Gastroesophageal sphincter (tissue), 4 donors: Measurements from ENCODE around the gene EEF1E1. TPM values are rescaled to one million over a fixed set of nuclear protein-coding genes. Genes with fewer than 3 reads are reported as not detected.

Experiments
- ATAC-seq: fragments of 150-250 bp; one replicate; pipeline ENCODE4 v1.9.1; 2016; ENCODE audit warnings: mild to moderate bottlenecking, moderate library complexity
- H3K27ac ChIP-seq, 4 donors: fragments of 200-600 bp; sonication (generic) in 3 of 4; 1 replicate in 3 of 4; 2 replicates in 1 of 4; pipeline ENCODE4 v1.5.1; 2016 to 2019
- H3K27me3 ChIP-seq: fragments of 200-600 bp; sonication (generic); one replicate; pipeline ENCODE4 v1.5.1; 2019
- H3K36me3 ChIP-seq, 2 donors: fragments of 200-600 bp; sonication (generic); one replicate each; pipeline ENCODE4 v1.5.1; 2019; ENCODE audit warnings: control low read depth in 1 of 2
- H3K4me1 ChIP-seq, 3 donors: fragments of 200-600 bp; sonication (generic); 1 replicate in 2 of 3; 2 replicates in 1 of 3; pipeline ENCODE4 v1.5.1; 2016 to 2019; ENCODE audit warnings: control low read depth in 2 of 3
- H3K4me3 ChIP-seq, 2 donors: fragments of 200-600 bp; sonication (generic); one replicate each; pipeline ENCODE4 v1.5.1; 2019; ENCODE audit warnings: mild to moderate bottlenecking in 1 of 2, moderate library complexity in 1 of 2
- H3K9me3 ChIP-seq, 3 donors: fragments of 200-600 bp; sonication (generic); one replicate each; pipeline ENCODE4 v1.5.1; 2017 to 2019; ENCODE audit warnings: control low read depth in 2 of 3
- EP300 ChIP-seq: sonication (generic); formaldehyde crosslinking; IDR thresholded peaks from one replicate; pipeline ENCODE4 v1.6.1; 2017; ENCODE audit warnings: antibody characterized with exemption, mild to moderate bottlenecking
- POLR2A ChIP-seq, 2 donors: fragments of 450-650 bp; IDR thresholded peaks; one replicate each; pipeline ENCODE4 v1.6.1; 2017; ENCODE audit warnings: antibody characterized with exemption in 2 of 2, mild to moderate bottlenecking in 2 of 2, moderate library complexity in 1 of 2
- POLR2AphosphoS5 ChIP-seq: sonication (generic); formaldehyde crosslinking; IDR thresholded peaks from one replicate; pipeline ENCODE4 v1.6.1; 2017; ENCODE audit warnings: antibody characterized with exemption
- WGBS, 2 donors: methylation state at CpG; one replicate each; pipeline ENCODE4 v1.1.5; 2018; ENCODE audit warnings: low coverage in 1 of 2; 5-methylcytosine and 5-hydroxymethylcytosine counted together
- total RNA-seq, 4 donors: library from RNA; depleted of rRNA; stranded (reverse); fragments of >200 nt; gene quantifications; one replicate each; pipeline ENCODE4 v1.1.0, GENCODE V29; 2016
- TF ChIP-seq, protein P1 (sequence below), 4 experiments: fragments of 200-600 bp in 2 of 4; fragments of 450-650 bp in 2 of 4; sonication (generic) in 1 of 4; IDR thresholded peaks; one replicate each; pipeline ENCODE4 v1.5.1; 2017 to 2019; ENCODE audit warnings: antibody characterized with exemption in 4 of 4, mild to moderate bottlenecking in 2 of 4, moderate library complexity in 2 of 4

Gene EEF1E1
- total RNA-seq, 4 donors from 2014 or later: 20.5 to 47.9 (median 37.9) TPM

DNA sequence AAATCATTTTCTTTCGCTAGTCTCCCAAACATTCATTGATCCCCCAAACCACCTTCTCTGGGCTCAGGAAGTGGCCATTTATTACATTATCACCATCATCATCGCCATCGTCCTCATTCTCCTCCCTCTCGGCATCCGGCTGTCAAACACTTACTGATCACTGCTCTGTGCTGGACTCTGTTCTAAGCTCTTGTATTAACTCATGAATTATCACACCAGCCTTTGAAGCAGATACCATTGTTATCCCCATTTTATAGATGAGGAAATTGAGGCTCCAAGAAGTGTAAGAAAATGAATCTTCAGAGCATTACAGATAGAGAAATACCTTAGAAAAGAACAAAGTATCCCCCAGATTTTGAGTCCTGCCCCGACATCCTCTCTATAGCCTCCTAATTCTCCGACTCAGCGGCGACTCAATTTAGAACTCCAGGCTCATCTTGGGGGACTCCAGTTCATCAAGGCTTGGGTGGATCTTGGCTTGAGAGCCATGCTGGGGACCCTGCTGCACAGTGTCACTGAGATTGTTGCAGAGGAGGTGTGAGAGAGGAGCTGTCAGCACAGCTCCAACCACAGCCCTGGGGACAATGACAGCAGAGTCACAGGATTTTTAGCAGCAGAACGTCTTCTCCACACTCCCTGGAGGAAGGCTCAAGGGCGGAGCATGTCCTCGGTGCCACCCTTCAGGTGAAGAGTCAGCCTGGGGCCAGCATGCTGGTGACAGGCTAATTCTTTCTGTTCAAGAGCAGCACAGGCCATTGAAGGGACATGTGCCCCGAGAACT lies 6.6 kb upstream of the EEF1E1 start:
- peaks cover 25% of the 10 kb centered on the region for H3K27me3 ChIP-seq
- no peaks in the 10 kb centered on the region for H3K9me3 ChIP-seq
- no peaks in the 10 kb centered on the region for H3K4me1 ChIP-seq
- H3K27ac ChIP-seq: no peak overlapping the region
- H3K4me3 ChIP-seq: no peak overlapping the region
- 60 to 81% methylated on average over 8 to 10 of the region's 13 CpGs for WGBS, 2 donors
- no peak for ATAC-seq
- H3K36me3 ChIP-seq: no peaks in the 10 kb centered on the region
- TF ChIP-seq POLR2A (IDR thresholded peaks at IDR 0.05) (no peak), EP300 (no peak), POLR2AphosphoS5 (no peak)
- TF ChIP-seq, protein P1, sequence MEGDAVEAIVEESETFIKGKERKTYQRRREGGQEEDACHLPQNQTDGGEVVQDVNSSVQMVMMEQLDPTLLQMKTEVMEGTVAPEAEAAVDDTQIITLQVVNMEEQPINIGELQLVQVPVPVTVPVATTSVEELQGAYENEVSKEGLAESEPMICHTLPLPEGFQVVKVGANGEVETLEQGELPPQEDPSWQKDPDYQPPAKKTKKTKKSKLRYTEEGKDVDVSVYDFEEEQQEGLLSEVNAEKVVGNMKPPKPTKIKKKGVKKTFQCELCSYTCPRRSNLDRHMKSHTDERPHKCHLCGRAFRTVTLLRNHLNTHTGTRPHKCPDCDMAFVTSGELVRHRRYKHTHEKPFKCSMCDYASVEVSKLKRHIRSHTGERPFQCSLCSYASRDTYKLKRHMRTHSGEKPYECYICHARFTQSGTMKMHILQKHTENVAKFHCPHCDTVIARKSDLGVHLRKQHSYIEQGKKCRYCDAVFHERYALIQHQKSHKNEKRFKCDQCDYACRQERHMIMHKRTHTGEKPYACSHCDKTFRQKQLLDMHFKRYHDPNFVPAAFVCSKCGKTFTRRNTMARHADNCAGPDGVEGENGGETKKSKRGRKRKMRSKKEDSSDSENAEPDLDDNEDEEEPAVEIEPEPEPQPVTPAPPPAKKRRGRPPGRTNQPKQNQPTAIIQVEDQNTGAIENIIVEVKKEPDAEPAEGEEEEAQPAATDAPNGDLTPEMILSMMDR (IDR thresholded peaks at IDR 0.05): no peak

DNA sequence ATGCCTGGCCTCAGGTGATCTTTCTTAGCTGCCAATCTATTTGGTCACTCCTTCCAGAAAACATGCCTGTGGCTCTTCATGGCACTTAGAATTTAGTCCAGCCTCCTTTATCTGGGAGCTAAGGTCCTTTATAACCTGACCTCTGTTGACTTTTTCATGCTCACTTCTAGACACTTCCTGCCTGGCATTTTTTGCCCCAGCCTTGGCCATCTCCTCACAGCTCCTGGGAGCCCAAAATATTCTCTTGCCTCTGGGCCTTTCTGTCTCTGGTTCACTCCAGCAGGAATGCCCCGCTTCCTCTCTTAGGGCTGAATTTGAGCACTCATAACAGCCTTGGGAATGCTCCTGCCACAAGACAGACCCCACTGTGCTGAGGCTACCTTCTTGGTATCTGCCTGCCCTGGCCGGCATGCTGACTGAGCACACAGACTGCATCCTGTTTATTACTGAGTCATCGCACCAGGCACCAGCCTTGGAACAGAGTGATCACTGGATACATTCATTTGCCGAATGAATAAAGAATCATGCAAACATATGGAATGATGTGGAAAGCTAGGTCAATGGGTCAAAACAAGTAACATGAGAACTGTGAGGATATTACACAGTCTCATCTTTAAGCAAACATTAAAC lies 5.8 kb upstream of the EEF1E1 start:
- H3K27me3 ChIP-seq: peaks cover 25% of the 10 kb centered on the region
- no peaks in the 10 kb centered on the region for H3K4me1 ChIP-seq
- no peaks in the 10 kb centered on the region for H3K36me3 ChIP-seq
- WGBS, 2 donors: 67 to 76% methylated on average over 1 to 2 of the region's 4 CpGs
- H3K9me3 ChIP-seq: no peaks in the 10 kb centered on the region
- H3K27ac ChIP-seq: no peak overlapping the region
- no peak for TF ChIP-seq EP300
- H3K4me3 ChIP-seq: no peak overlapping the region
- ATAC-seq: no peak

DNA sequence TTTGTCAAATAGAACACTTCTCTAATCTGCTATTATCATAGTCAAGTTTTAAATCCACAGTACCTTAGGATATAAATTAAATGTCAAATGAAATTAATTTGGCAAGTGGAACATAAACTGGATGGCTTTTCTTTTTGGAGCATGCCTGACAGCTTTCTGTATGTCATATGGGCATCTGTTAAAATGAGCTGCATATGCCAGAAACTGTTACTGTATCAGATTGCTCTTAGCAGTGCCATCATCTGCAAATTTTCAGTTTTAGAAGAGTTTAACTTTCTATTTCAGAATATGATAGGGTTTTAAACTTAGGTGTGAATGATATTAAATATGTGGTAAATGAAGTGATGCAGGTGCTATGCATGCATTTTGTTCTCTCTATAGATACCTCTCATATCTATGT lies 3.4 kb upstream of the EEF1E1 start:
- no peak overlapping the region for H3K4me3 ChIP-seq
- no peak for TF ChIP-seq POLR2A (IDR thresholded peaks at IDR 0.05)
- H3K27me3 ChIP-seq: peaks cover 23% of the 10 kb centered on the region
- peaks cover 3 to 17% (median 4%) of the 10 kb centered on the region in 3 donors for H3K4me1 ChIP-seq
- H3K27ac ChIP-seq: no peak overlapping the region
- H3K9me3 ChIP-seq: no peaks in the 10 kb centered on the region
- no peaks in the 10 kb centered on the region for H3K36me3 ChIP-seq
- ATAC-seq: no peak

DNA sequence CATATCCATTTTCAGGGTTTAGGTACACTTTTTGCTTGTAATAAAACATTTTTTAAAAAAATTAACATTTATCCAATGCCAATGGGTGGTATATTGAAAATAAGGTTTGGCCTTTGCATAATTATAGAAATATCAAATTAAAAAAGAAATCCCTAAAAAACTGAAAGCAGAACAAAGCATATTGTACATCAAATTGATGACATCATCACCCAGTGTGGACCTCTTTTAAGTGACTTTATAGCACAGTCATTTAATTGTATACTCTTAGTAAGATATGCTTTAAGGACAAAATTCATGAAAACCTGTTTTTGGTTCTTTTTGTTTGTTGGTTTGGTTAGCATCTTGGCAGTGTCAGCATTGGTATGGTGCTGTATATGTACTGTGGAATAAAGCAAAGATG lies 1.4 kb upstream of the EEF1E1 start:
- ATAC-seq: no peak
- Histone ChIP-seq H3K9me3 (no peaks in the 10 kb centered on the region), H3K4me3 (no peak overlapping the region), H3K27ac (no peak overlapping the region), H3K36me3 (no peaks in the 10 kb centered on the region), H3K27me3 (peaks cover 21% of the 10 kb centered on the region), H3K4me1 (peaks cover 3 to 22% (median 4%) of the 10 kb centered on the region in 3 donors)
- TF ChIP-seq POLR2A (IDR thresholded peaks at IDR 0.05): no peak
- TF ChIP-seq EP300: no peak
- TF ChIP-seq, protein P1 (IDR thresholded peaks at IDR 0.05): no peak
- TF ChIP-seq POLR2AphosphoS5: no peak

DNA sequence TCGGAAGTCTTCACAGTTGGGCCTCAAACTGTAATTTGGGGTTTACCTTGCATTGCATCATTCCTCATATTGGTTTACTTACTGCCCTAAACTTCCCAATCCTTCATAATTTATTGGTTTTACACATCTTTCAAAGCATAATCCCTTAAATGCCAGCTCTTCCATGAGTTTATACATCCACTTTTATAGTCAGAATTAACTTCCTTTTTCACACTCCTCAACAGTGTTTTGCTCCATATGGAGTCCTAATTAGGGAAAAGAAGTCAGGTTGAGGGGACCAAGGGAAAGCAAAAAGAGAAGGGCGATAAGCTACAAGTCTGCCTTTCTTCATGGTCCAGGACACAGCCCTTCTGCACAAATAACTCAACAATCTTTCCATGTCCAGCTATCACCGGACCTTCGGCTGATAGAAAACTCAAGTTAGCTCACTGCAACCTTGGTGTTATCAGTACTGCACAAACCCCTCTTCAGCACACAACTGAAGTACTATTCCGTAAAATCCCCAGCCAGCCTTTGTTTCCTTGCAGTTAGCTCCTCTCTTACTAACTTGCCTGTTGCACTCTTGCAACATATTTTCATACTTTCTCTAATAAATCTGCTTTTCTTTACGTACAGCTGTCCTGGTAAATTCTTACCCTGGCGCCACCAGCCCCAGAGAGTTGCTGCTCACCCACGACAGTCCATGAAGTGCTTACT lies 2.0 kb downstream of the EEF1E1 start:
- no peak for ATAC-seq
- Histone ChIP-seq H3K4me3 (no peak overlapping the region), H3K9me3 (no peaks in the 10 kb centered on the region), H3K36me3 (peaks cover 0 to 20% of the 10 kb centered on the region in 2 donors), H3K27ac (no peak overlapping the region), H3K27me3 (no peaks in the 10 kb centered on the region), H3K4me1 (peaks cover 3 to 22% (median 4%) of the 10 kb centered on the region in 3 donors)
- no peak for TF ChIP-seq POLR2AphosphoS5
- TF ChIP-seq POLR2A (IDR thresholded peaks at IDR 0.05): no peak
- no peak for TF ChIP-seq EP300
- TF ChIP-seq, protein P1 (IDR thresholded peaks at IDR 0.05): no peak
- WGBS, 2 donors: 95 to 96% methylated on average over 8 of the region's 8 CpGs
